ENCODE data around the gene MOB4. TPM values are rescaled to one million over a fixed set of nuclear protein-coding genes. Genes with fewer than 3 reads are reported as not detected.

The MOB4 gene
- total and polyA plus RNA-seq, 10 of the 15 experiments (the other 5 are each of a cell fraction or from before 2014, with no cell fraction given) = 13.5 to 44.2 (median 32.4) TPM

DNA sequence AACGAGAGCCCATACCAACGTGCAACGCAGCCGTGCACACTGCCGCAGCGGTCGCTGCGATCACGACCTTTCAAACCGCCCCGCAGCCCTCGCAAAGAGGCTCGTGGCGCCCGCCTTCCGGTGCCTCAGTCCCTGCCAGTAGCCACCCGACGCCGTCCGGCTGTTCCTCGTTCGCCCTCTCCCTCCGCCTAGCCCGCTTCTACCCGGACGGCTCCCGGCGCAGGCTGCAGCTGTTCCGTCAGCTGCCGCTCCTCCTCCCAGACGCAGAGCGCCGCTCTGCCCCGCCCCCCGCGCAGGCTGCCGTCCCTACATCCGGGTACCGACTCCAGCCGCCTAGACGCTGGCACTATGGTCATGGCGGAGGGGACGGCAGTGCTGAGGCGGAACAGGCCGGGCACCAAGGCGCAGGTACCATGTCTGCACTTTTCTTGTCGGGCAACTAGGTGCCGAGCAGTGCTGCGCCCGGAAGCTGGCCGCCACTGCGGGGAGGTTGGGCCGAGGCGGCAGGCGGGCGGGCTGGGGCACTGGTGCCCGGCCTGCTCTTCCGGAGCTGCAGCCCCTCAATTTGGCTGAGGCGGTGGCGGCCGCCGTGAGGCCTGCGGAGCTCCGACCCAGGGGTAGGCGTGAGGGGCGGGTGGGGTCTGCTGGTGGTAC is at the start of gene MOB4 (continued):
- TF ChIP-seq, protein P1, sequence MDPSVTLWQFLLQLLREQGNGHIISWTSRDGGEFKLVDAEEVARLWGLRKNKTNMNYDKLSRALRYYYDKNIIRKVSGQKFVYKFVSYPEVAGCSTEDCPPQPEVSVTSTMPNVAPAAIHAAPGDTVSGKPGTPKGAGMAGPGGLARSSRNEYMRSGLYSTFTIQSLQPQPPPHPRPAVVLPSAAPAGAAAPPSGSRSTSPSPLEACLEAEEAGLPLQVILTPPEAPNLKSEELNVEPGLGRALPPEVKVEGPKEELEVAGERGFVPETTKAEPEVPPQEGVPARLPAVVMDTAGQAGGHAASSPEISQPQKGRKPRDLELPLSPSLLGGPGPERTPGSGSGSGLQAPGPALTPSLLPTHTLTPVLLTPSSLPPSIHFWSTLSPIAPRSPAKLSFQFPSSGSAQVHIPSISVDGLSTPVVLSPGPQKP (IDR thresholded peaks at IDR 0.05; ENCODE audit: low read depth, low read length) = peak; percentile 81
- TF ChIP-seq CBX3 (IDR thresholded peaks at IDR 0.05; ENCODE audit: borderline replicate concordance, low read depth) = no peak
- TF ChIP-seq ZBTB11 (CRISPR knock-in tag; IDR thresholded peaks at IDR 0.05) = peak; percentile 73
- no peak for TF ChIP-seq TARDBP (IDR thresholded peaks at IDR 0.05; ENCODE audit: borderline replicate concordance)
- no peak for TF ChIP-seq ZBTB4 (CRISPR knock-in tag; IDR thresholded peaks at IDR 0.05)
- TF ChIP-seq GATAD2B (conservative IDR thresholded peaks at IDR 0.05; ENCODE audit: low read depth) = peak; percentile 95; the same call in 1 of the 2 replicates
- TF ChIP-seq NKRF (conservative IDR thresholded peaks at IDR 0.05) = peak; percentile 84; the same call in 1 of the 2 replicates
- no peak for TF ChIP-seq RAD51 (IDR thresholded peaks at IDR 0.05)
- peak; percentile 64 for TF ChIP-seq KLF5 (IDR thresholded peaks at IDR 0.05; ENCODE audit: partially characterized antibody)
- TF ChIP-seq TAF1 (IDR thresholded peaks at IDR 0.05; ENCODE audit: borderline replicate concordance, low read depth, low read length) = peak; percentile 87
- peak; percentile 99 for TF ChIP-seq CBX5 (IDR thresholded peaks at IDR 0.05; ENCODE audit: low read depth)
- TF ChIP-seq, protein P2, sequence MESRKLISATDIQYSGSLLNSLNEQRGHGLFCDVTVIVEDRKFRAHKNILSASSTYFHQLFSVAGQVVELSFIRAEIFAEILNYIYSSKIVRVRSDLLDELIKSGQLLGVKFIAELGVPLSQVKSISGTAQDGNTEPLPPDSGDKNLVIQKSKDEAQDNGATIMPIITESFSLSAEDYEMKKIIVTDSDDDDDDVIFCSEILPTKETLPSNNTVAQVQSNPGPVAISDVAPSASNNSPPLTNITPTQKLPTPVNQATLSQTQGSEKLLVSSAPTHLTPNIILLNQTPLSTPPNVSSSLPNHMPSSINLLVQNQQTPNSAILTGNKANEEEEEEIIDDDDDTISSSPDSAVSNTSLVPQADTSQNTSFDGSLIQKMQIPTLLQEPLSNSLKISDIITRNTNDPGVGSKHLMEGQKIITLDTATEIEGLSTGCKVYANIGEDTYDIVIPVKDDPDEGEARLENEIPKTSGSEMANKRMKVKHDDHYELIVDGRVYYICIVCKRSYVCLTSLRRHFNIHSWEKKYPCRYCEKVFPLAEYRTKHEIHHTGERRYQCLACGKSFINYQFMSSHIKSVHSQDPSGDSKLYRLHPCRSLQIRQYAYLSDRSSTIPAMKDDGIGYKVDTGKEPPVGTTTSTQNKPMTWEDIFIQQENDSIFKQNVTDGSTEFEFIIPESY (IDR thresholded peaks at IDR 0.05) = no peak
